OCI-LY7 (cell line): ENCODE measurements around the gene A1CF. TPM values are rescaled to one million over a fixed set of nuclear protein-coding genes. Genes with fewer than 3 reads are reported as not detected.
"Not testable (repeated sequence)": the region's sequence is repeated elsewhere in the genome, so short reads cannot be mapped to it uniquely, and the experiment has no call there.

Experiments used
- BruUV-seq: library from RNA; stranded (reverse); fragments of 400-500 nt; replicated peaks from 2 replicates; lab custom pipeline; 2021; lab: Mats Ljungman, UMichigan
- CTCF ChIA-PET: fragments of 300-600 bp; sonication (Branson Sonifier 250); formaldehyde crosslinking; loops from one replicate; lab custom pipeline; 2022; ENCODE audit warnings: antibody characterized with exemption; ENCODE audit not compliant: unreplicated experiment; lab: Charles Lee
- POLR2A ChIA-PET: fragments of 300-600 bp; sonication (Branson Sonifier 250); formaldehyde crosslinking; loops from one replicate; lab custom pipeline; 2022; ENCODE audit warnings: antibody characterized with exemption; lab: Charles Lee
- DNase-seq: peaks from one replicate; pipeline ENCODE4 v3.0.0-alpha.2; 2015; ENCODE audit warnings: low spot score
- H2AFZ ChIP-seq: fragments of 200-600 bp; sonication (generic), shearing (Covaris generic); 2 replicates; pipeline ENCODE4 v1.6.1; 2014; ENCODE audit warnings: mild to moderate bottlenecking, antibody characterized with exemption, low read length, moderate library complexity
- H3K27ac ChIP-seq: fragments of 200-600 bp; sonication (generic); 2 replicates; pipeline ENCODE4 v1.5.1; 2014; ENCODE audit warnings: mixed run types, low read depth, mild to moderate bottlenecking, moderate library complexity, low read length, inconsistent platforms; ENCODE audit not compliant: poor library complexity, severe bottlenecking
- H3K36me3 ChIP-seq: fragments of 200-600 bp; sonication (generic); 2 replicates; pipeline ENCODE4 v1.6.1; 2014; ENCODE audit warnings: mild to moderate bottlenecking, antibody characterized with exemption, low read length, moderate library complexity, mixed read lengths; ENCODE audit not compliant: insufficient read depth
- H3K4me1 ChIP-seq: fragments of 200-600 bp; sonication (generic); 2 replicates; pipeline ENCODE4 v1.5.1; 2014; ENCODE audit warnings: mild to moderate bottlenecking, low read length; ENCODE audit not compliant: insufficient read depth, poor library complexity, severe bottlenecking
- H3K4me2 ChIP-seq: fragments of 200-600 bp; sonication (generic); 2 replicates; pipeline ENCODE4 v1.6.1; 2014; ENCODE audit warnings: mild to moderate bottlenecking, low read length
- H3K4me3 ChIP-seq: fragments of 200-600 bp; sonication (generic); 2 replicates; pipeline ENCODE4 v1.5.1; 2014; ENCODE audit warnings: mild to moderate bottlenecking, low read depth, low read length; ENCODE audit not compliant: poor library complexity, severe bottlenecking
- H3K79me2 ChIP-seq: fragments of 200-600 bp; sonication (generic); 2 replicates; pipeline ENCODE4 v1.6.1; 2016; ENCODE audit warnings: low read depth, mild to moderate bottlenecking, low read length, moderate library complexity, mixed read lengths; ENCODE audit not compliant: insufficient read depth
- H3K9me2 ChIP-seq: fragments of 200-600 bp; sonication (generic); 2 replicates; pipeline ENCODE4 v1.6.1; 2016; ENCODE audit warnings: mild to moderate bottlenecking, low read length, mixed read lengths; ENCODE audit not compliant: insufficient read depth
- H3K9me3 ChIP-seq: fragments of 200-600 bp; sonication (generic); 2 replicates; pipeline ENCODE4 v1.6.1; 2014; ENCODE audit warnings: mild to moderate bottlenecking, mixed run types, low read length, mixed read lengths
- H4K20me1 ChIP-seq: fragments of 200-600 bp; sonication (generic); 2 replicates; pipeline ENCODE4 v1.6.1; 2014; ENCODE audit warnings: mild to moderate bottlenecking, antibody characterized with exemption, low read length, moderate library complexity, mixed read lengths; ENCODE audit not compliant: insufficient read depth
- CTCF ChIP-seq: fragments of 200-600 bp; sonication (generic); conservative IDR thresholded peaks from 2 replicates; pipeline ENCODE4 v1.5.1; 2014; ENCODE audit warnings: mild to moderate bottlenecking, antibody characterized with exemption, low read length, moderate library complexity, mixed read lengths
- EZH2phosphoT487 ChIP-seq: fragments of 200-600 bp; sonication (generic); IDR thresholded peaks from 2 replicates; pipeline ENCODE4 v1.6.1; 2018; ENCODE audit warnings: low read depth, borderline replicate concordance, mild to moderate bottlenecking, mixed run types, antibody characterized with exemption, low read length, moderate library complexity, mixed read lengths
- intact Hi-C: fragments of 100-400 bp; cut with micrococcal nuclease; formaldehyde crosslinking; loops from one replicate; pipeline ENCODE4 v1.10.0; 2022; ENCODE audit not compliant: unreplicated experiment
- total RNA-seq, 2 experiments: library from RNA; depleted of rRNA in 1 of 2; stranded (reverse); fragments of >200 nt in 1 of 2; shearing (Covaris generic) in 1 of 2; gene quantifications; 2 replicates each; pipeline ENCODE4 v1.2.3, GENCODE V29; 2014 to 2022

Gene A1CF
- total RNA-seq, 2 experiments from 2014 or later, result not detected

- Histone ChIP-seq H3K79me2 (no peaks in the 10 kb centered on the region), H3K9me2 (no peaks in the 10 kb centered on the region), H2AFZ (no peak overlapping the region), H3K9me3 (no peaks in the 10 kb centered on the region), H3K4me2 (no peak overlapping the region), H3K4me1 (no peaks in the 10 kb centered on the region), H3K27ac (no peak overlapping the region), H3K36me3 (no peaks in the 10 kb centered on the region), H4K20me1 (no peaks in the 10 kb centered on the region), H3K4me3 (no peak overlapping the region)
- no TSS peak for BruUV-seq
- intact Hi-C loops, result no loop called here
- ChIA-PET CTCF (no interaction called here), POLR2A (interaction anchor here (0.7 kb wide), 1 partner anchor 32 kb away, joined by 3 read pairs; no protein-coding TSS in a partner anchor)
- DNase-seq, result no peak
- no peak for TF ChIP-seq CTCF
- no peak for TF ChIP-seq EZH2phosphoT487
These were observed 44.2 kb upstream of the A1CF start for GRCh38 chr10:50929670-50930069.

- no peak for TF ChIP-seq EZH2phosphoT487
- TF ChIP-seq CTCF, result no peak
- ChIA-PET CTCF (no interaction called here), POLR2A (no interaction called here)
- no peaks in the 10 kb centered on the region for H3K36me3 ChIP-seq
- no peaks in the 10 kb centered on the region for H3K79me2 ChIP-seq
- DNase-seq, result no peak
- H3K9me2 ChIP-seq, result no peaks in the 10 kb centered on the region
- H4K20me1 ChIP-seq, result no peaks in the 10 kb centered on the region
- no peak overlapping the region for H3K27ac ChIP-seq
- intact Hi-C loops, result no loop called here
- H3K9me3 ChIP-seq, result no peaks in the 10 kb centered on the region
- no TSS peak for BruUV-seq
- H3K4me3 ChIP-seq, result no peak overlapping the region
- no peak overlapping the region for H2AFZ ChIP-seq
- no peaks in the 10 kb centered on the region for H3K4me1 ChIP-seq
- H3K4me2 ChIP-seq, result no peak overlapping the region
These were observed 42.7 kb upstream of the A1CF start for GRCh38 chr10:50928190-50928552.

GRCh38 chr10:50927522-50928189 is 42.2 kb upstream of the A1CF start:
- H3K9me2 ChIP-seq, result no peaks in the 10 kb centered on the region
- no peak overlapping the region for H2AFZ ChIP-seq
- H3K36me3 ChIP-seq, result no peaks in the 10 kb centered on the region
- H3K79me2 ChIP-seq, result no peaks in the 10 kb centered on the region
- no TSS peak for BruUV-seq
- CTCF ChIA-PET, result no interaction called here
- no peak overlapping the region for H3K27ac ChIP-seq
- H3K4me1 ChIP-seq, result no peaks in the 10 kb centered on the region
- H3K4me2 ChIP-seq, result no peak overlapping the region
- no peaks in the 10 kb centered on the region for H4K20me1 ChIP-seq
- DNase-seq, result no peak
- TF ChIP-seq CTCF (no peak), EZH2phosphoT487 (no peak)
- intact Hi-C loops, result no loop called here
- POLR2A ChIA-PET, result no interaction called here
- no peak overlapping the region for H3K4me3 ChIP-seq
- no peaks in the 10 kb centered on the region for H3K9me3 ChIP-seq

- POLR2A ChIA-PET, CTCF ChIA-PET: not testable (repeated sequence)
These were observed 38.0 kb upstream of the A1CF start for GRCh38 chr10:50923471-50923870.

More at GRCh38 chr10:50923471-50923870, 38.0 kb upstream of the A1CF start:
- H3K79me2 ChIP-seq, H2AFZ ChIP-seq, H3K4me1 ChIP-seq, H3K9me3 ChIP-seq, H3K36me3 ChIP-seq, DNase-seq, BruUV-seq, H3K4me3 ChIP-seq, H4K20me1 ChIP-seq, H3K9me2 ChIP-seq, intact Hi-C loops, H3K4me2 ChIP-seq, H3K27ac ChIP-seq: not testable (repeated sequence)
